ENCODE data around the gene ALK.

DNA sequence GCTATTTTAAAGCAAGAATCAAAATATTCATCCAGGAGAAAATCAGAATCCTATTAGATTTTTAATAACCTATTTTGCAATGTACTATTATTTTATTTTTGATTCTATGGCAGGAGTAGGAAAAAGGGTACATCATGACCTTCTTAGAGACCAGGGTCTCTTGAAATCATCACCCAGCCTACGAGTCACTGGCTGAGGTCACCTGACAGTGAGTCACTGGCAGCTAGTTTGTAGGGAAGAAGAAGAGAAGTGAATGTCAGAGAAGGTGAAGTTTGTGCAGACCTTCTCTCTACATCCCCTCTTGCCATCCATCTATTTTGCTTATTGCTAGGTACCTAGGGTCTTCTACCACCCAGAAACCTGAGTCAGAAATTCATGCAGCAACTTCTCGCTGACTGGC lies 144.2 kb downstream of the ALK start:
- TF ChIP-seq POLR2A (IDR thresholded peaks at IDR 0.05), result no peak
- TF ChIP-seq, protein P1, sequence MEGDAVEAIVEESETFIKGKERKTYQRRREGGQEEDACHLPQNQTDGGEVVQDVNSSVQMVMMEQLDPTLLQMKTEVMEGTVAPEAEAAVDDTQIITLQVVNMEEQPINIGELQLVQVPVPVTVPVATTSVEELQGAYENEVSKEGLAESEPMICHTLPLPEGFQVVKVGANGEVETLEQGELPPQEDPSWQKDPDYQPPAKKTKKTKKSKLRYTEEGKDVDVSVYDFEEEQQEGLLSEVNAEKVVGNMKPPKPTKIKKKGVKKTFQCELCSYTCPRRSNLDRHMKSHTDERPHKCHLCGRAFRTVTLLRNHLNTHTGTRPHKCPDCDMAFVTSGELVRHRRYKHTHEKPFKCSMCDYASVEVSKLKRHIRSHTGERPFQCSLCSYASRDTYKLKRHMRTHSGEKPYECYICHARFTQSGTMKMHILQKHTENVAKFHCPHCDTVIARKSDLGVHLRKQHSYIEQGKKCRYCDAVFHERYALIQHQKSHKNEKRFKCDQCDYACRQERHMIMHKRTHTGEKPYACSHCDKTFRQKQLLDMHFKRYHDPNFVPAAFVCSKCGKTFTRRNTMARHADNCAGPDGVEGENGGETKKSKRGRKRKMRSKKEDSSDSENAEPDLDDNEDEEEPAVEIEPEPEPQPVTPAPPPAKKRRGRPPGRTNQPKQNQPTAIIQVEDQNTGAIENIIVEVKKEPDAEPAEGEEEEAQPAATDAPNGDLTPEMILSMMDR (IDR thresholded peaks at IDR 0.05), result no peak

Measured in thyroid gland (tissue), 4 donors.